Small intestine (tissue), 7 donors: ENCODE results near the gene ENTPD2. TPM values are rescaled to one million over a fixed set of nuclear protein-coding genes. Genes with fewer than 3 reads are reported as not detected.

Source experiments
- DNase-seq, 2 donors: peaks; one replicate each; pipeline versions ENCODE4 v3.0.0 to v3.0.0-alpha.2; 2013
- FAIRE-seq: peaks from 2 replicates; lab custom pipeline; 2012; peaks lifted over from hg19 to GRCh38; lab: Jason Lieb, UNC
- H3K27ac ChIP-seq, 3 donors: one replicate each; pipeline ENCODE4 v1.5.1; 2013; ENCODE audit warnings: low read length in 2 of 3, mild to moderate bottlenecking in 2 of 3, control low read depth in 1 of 3, inconsistent platforms in 1 of 3, low read depth in 1 of 3, moderate library complexity in 1 of 3
- H3K27me3 ChIP-seq, 3 donors: one replicate each; pipeline ENCODE4 v1.6.1; 2013; ENCODE audit warnings: low read length in 3 of 3, inconsistent platforms in 1 of 3; ENCODE audit not compliant: control insufficient read depth in 3 of 3, insufficient read depth in 3 of 3
- H3K36me3 ChIP-seq, 3 donors: one replicate each; pipeline ENCODE4 v1.6.1; 2013; ENCODE audit warnings: low read length in 3 of 3, inconsistent platforms in 1 of 3, low read depth in 1 of 3, mild to moderate bottlenecking in 1 of 3, moderate library complexity in 1 of 3; ENCODE audit not compliant: control insufficient read depth in 3 of 3, insufficient read depth in 2 of 3
- H3K4me1 ChIP-seq, 3 donors: one replicate each; pipeline ENCODE4 v1.6.1; 2013; ENCODE audit warnings: low read length in 2 of 3, inconsistent platforms in 1 of 3, low read depth in 1 of 3, mild to moderate bottlenecking in 1 of 3, moderate library complexity in 1 of 3; ENCODE audit not compliant: control insufficient read depth in 3 of 3, insufficient read depth in 2 of 3
- H3K4me3 ChIP-seq, 3 donors: one replicate each; pipeline ENCODE4 v1.5.1; 2013; ENCODE audit warnings: low read length in 3 of 3, control low read depth in 1 of 3, inconsistent platforms in 1 of 3, low read depth in 1 of 3, mild to moderate bottlenecking in 1 of 3, moderate library complexity in 1 of 3
- H3K9me3 ChIP-seq, 2 donors: one replicate each; pipeline ENCODE4 v1.6.1; 2013; ENCODE audit warnings: low read depth in 1 of 2, low read length in 1 of 2; ENCODE audit not compliant: control insufficient read depth in 2 of 2, insufficient read depth in 1 of 2
- WGBS, 3 donors: extraction: QIAGEN DNeasy Blood & Tissue Kit; methylation state at CpG; one replicate each; pipeline ENCODE4 v1.1.7; 2013; 5-methylcytosine and 5-hydroxymethylcytosine counted together
- polyA plus RNA-seq, 4 donors: library from polyadenylated mRNA; stranded (reverse) in 3 of 4; unstranded in 1 of 4; fragments of 200-250 nt in 3 of 4; fragments of 120-200 nt in 1 of 4; gene quantifications; one replicate each; pipeline versions ENCODE4 v1.2.1 to v1.2.3, GENCODE V29; 2013
- donor health status: healthy with polysubstance abuse.
- donor health status: control.
- donor health status: control.
- donor health status: Bipolar disorder and iron deficiency.
- donor health status: healthy.

ENTPD2 gene
- polyA plus RNA-seq, 4 donors: 5.5 to 16.5 (median 8.3) TPM

DNA sequence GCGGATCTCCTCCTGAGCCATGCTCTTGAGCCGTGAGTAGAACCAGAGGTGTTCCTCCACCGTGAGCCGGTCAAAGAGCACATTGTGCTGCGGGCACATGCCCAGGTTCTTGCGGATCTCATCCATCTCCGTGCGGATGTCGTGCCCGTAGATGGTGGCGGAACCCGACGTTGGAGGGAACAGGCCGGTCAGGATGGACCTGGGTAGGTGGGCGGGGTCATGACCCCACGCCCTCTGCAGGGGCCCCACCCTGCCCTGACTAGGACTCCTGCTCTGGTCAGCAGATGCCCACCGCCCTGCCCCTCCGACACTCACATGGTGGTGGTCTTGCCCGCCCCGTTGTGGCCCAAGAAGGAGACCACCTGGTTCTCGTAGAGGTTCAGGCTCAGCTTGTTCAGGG lies 37.9 kb downstream of the ENTPD2 start:
- Histone ChIP-seq H3K27ac (no peak overlapping the region), H3K36me3 (peaks cover 2 to 79% (median 7%) of the 10 kb centered on the region in 3 donors), H3K4me1 (no peaks in the 10 kb centered on the region), H3K27me3 (no peaks in the 10 kb centered on the region), H3K9me3 (peaks cover 0 to 4% of the 10 kb centered on the region in 2 donors), H3K4me3 (no peak overlapping the region)
- 95 to 96% (median 96%) methylated on average over 15 to 21 of the region's 21 CpGs for WGBS, 3 donors
- DNase-seq: no peak
- no peak for FAIRE-seq

DNA sequence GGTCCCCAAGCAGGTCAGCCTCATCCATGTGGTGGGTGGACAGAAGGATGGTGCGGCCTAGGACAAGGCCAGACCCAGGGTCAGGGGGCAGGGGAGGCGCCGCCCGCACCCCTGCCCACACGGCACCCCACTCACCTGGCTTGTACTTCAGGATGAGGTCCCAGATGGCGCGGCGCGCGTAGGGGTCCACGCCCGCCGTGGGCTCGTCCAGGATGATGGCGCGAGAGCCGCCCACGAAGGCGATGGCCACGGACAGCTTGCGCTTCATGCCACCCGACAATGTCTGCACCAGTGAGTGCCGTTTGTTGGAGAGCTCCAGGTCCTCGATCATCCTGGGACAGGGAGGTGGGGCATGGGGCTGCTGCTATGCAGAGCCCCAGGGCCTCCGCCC lies 38.3 kb downstream of the ENTPD2 start:
- no peak for DNase-seq
- no peak for FAIRE-seq
- no peaks in the 10 kb centered on the region for H3K4me1 ChIP-seq
- H3K4me3 ChIP-seq: no peak overlapping the region
- H3K27ac ChIP-seq: no peak overlapping the region
- H3K36me3 ChIP-seq: peaks cover 2 to 78% (median 7%) of the 10 kb centered on the region in 3 donors
- H3K27me3 ChIP-seq: no peaks in the 10 kb centered on the region
- H3K9me3 ChIP-seq: peaks cover 0 to 4% of the 10 kb centered on the region in 2 donors
- 95 to 98% (median 98%) methylated on average over 14 to 25 of the region's 25 CpGs for WGBS, 3 donors

DNA sequence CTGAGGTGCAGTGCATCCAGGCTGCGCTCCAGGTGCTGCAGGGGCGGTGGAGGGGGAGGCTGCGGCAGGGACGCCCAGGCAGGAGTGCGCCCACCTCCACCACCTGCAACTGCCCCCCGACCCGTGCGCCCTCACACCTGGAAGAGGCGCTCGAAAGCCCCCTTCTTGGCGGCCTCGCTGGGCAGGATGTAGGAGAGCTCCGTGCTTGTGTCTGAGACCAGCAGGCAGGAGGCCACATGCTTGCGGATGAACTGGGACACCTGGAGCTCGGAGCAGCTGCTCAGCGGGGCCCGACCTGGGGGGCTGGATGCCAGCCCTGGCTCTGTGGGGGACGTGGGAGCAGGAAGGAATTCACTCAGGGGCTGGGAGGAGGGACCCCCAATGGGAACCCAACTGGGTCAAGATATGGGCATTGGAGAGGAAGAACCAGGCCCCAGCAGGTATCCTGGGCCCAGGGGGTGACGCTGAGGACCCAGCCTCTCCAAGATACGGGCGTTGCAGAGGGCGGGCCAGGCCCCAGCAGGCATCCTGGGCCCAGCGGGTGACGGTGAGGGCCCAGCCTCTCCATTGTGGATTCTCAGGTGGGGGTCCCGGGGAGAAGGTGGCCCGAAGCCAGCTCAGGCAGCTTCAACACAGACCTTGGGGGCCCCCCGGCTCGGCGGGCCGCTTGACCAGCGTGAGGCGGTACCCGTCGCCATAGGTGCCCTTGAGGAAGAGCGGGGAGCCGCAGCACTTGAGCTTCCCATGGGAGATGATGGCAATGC lies 38.9 kb downstream of the ENTPD2 start:
- no peaks in the 10 kb centered on the region for H3K4me1 ChIP-seq
- H3K27ac ChIP-seq: no peak overlapping the region
- peaks cover 0 to 4% of the 10 kb centered on the region in 2 donors for H3K9me3 ChIP-seq
- FAIRE-seq (no peak), DNase-seq (no peak)
- H3K27me3 ChIP-seq: no peaks in the 10 kb centered on the region
- H3K4me3 ChIP-seq: no peak overlapping the region
- 94 to 96% (median 95%) methylated on average over 32 to 36 of the region's 36 CpGs for WGBS, 3 donors
- H3K36me3 ChIP-seq: peaks cover 2 to 78% (median 7%) of the 10 kb centered on the region in 3 donors

DNA sequence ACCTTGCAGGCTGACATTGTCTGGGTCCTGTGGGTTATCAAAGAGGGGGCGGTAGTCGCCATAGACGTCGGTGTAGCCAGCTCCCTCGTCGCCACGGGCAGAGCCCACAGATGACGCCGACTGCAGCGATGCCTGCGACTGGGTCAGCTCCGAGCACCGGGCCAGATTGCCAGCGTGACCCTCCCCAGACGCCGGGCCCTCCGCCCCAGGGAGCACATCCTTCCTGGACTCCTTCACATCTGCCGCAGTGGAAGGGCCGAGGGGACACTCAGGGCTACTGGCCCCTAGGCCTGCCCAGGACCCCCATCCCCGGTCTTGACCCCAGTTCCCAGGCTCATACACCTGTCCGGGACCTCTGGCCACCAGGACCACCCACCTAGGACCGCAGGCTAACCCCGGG lies 39.7 kb downstream of the ENTPD2 start:
- DNase-seq: no peak
- WGBS, 3 donors: 88 to 93% (median 91%) methylated on average over 19 to 23 of the region's 23 CpGs
- H3K36me3 ChIP-seq: peaks cover 2 to 81% (median 7%) of the 10 kb centered on the region in 3 donors

DNA sequence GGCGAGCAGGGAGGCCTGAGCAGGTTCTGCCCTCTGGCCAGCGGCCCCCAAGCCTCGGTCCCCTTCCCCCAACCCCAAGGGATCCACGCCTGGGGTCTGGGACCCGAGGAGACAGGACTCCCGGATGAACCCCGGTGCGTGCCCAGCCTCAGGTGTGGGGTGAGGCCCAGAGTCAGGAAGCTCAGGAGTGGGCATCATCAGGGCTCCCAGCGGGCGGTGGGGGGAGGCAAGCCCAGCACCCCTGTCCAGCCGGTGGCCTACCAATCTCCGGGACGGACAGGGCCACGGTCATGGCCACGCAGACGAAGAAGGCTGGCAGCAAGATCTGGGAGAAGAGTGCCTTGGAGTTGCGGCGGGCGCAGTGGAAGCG lies 40.3 kb downstream of the ENTPD2 start:
- Histone ChIP-seq H3K27me3 (no peaks in the 10 kb centered on the region), H3K4me3 (no peak overlapping the region), H3K36me3 (peaks cover 2 to 78% (median 7%) of the 10 kb centered on the region in 3 donors), H3K4me1 (no peaks in the 10 kb centered on the region), H3K27ac (no peak overlapping the region), H3K9me3 (peaks cover 0 to 4% of the 10 kb centered on the region in 2 donors)
- DNase-seq (no peak), FAIRE-seq (no peak)
- 94 to 96% (median 94%) methylated on average over 11 to 20 of the region's 20 CpGs for WGBS, 3 donors

More for the DNA sequence above, 39.7 kb downstream of the ENTPD2 start:
- no peaks in the 10 kb centered on the region for H3K27me3 ChIP-seq
- no peak overlapping the region for H3K4me3 ChIP-seq
- H3K9me3 ChIP-seq: peaks cover 0 to 4% of the 10 kb centered on the region in 2 donors
- FAIRE-seq: no peak
- H3K27ac ChIP-seq: no peak overlapping the region
- H3K4me1 ChIP-seq: no peaks in the 10 kb centered on the region

DNA sequence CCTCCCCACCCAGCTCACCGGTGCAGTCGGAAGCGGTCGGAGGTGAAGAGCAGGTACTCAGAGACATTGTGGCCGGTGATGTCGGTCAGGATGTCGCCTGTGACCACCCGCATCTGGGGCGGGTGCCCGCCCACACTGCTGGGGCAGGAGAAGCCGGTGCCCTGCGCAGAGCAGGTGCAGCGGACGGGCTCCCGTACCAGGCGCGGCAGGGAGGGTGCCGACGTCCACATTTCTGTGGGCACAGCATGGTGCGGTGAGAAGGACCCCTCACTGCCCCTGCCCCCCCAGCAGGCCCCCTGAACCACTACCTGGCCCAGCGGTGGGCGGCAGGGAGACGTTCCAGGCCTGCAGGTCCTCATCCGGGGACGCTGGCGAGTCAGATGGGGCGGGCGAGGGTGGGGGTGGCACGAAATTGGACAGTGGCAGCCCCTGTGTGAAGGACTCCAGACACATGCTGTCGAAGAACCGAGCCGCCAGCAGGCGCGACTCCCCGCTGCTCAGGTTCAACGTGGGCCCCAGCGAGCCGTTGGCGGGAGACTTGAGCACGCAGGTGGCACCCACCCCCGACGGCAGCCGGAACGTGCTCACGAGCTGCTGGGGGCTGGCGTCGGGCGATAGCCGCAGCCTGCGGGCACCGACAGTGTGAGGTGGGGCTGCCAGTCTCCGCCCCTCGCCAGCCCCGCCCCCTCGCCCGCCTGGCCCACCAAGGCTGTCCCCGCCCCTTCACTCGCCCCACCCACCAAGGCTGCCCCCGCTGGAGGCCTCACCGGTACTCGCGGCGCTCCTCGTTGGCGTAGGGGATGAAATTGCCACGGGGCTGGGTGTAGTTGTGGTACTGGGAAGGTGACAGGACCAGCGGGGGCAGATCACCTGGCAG lies 40.9 kb downstream of the ENTPD2 start:
- Histone ChIP-seq H3K4me1 (no peaks in the 10 kb centered on the region), H3K4me3 (no peak overlapping the region), H3K9me3 (peaks cover 0 to 4% of the 10 kb centered on the region in 2 donors), H3K27ac (no peak overlapping the region), H3K27me3 (no peaks in the 10 kb centered on the region), H3K36me3 (peaks cover 2 to 79% (median 7%) of the 10 kb centered on the region in 3 donors)
- WGBS, 3 donors: 90 to 96% (median 96%) methylated on average over 37 to 67 of the region's 67 CpGs
- FAIRE-seq (no peak), DNase-seq (no peak)

DNA sequence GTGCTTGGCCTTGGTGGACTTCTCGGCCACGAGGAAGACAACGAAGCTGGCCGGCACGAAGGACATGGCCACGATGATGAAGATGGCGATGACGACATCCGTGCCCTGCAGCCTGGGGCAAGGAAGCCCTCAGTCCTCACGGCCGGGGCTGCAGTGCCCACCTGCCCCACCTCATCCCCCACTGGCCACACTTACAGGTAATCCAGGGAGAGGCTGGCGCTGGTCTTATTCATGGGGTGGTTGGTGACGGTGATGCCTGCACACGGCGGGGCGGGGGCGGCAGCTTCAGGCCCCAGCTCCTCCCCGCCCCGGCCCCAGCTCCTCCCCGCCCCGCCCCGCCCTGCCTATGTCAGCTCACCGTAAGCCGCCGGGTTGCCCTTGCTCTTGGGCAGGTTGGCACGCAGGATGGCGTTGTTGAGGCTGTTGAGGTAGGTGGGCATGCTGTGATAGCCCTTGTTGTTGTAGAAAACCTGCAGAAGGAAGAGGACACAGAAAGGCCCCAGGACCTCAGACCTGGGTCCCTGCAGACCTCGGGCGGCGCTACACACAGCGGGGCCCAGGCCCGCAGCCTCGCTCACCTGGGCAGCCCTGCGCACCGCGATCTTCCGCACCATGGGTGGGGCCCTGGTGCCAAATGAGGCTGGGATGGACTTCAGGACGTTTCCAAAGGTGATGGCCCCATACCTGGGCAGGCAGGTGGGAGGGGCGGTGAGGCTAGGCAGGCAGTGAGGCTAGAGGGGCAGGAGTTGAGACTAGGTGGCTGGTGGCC lies 41.8 kb downstream of the ENTPD2 start:
- DNase-seq: no peak
- Histone ChIP-seq H3K27ac (no peak overlapping the region), H3K4me1 (no peaks in the 10 kb centered on the region), H3K36me3 (peaks cover 2 to 75% (median 4%) of the 10 kb centered on the region in 3 donors), H3K27me3 (no peaks in the 10 kb centered on the region), H3K9me3 (peaks cover 0 to 4% of the 10 kb centered on the region in 2 donors), H3K4me3 (no peak overlapping the region)
- FAIRE-seq: no peak
- 89 to 91% (median 91%) methylated on average over 26 to 39 of the region's 39 CpGs for WGBS, 3 donors

DNA sequence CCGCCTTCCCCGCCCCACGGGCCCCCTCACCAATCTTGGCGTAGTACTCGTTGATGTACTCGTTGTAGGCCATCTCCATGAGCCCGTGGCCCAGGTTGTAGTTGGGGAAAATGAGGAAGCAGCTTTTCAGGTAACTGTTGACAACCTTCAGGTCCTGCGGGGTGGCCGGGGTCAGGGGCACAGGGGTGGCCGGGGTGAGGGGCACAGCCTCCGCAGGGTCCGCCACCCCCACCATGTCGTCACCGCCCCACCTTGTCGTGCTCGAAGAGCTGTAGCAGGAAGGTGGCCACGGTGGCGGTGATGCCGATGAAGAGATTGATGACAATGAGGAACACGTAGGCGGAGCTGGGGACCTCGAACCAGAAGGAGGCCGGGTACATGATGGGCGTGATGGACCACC lies 42.7 kb downstream of the ENTPD2 start:
- peaks cover 0 to 2% (median 0%) of the 10 kb centered on the region in 3 donors for H3K4me1 ChIP-seq
- H3K27me3 ChIP-seq: no peaks in the 10 kb centered on the region
- FAIRE-seq (no peak), DNase-seq (no peak)
- WGBS, 3 donors: 92 to 95% (median 94%) methylated on average over 21 to 24 of the region's 24 CpGs
- no peak overlapping the region for H3K4me3 ChIP-seq
- H3K36me3 ChIP-seq: peaks cover 2 to 65% (median 4%) of the 10 kb centered on the region in 3 donors
- peaks cover 0 to 10% of the 10 kb centered on the region in 2 donors for H3K9me3 ChIP-seq
- no peak overlapping the region for H3K27ac ChIP-seq
